Measurements from ENCODE around the gene ITGA1.

Gene ITGA1

DNA sequence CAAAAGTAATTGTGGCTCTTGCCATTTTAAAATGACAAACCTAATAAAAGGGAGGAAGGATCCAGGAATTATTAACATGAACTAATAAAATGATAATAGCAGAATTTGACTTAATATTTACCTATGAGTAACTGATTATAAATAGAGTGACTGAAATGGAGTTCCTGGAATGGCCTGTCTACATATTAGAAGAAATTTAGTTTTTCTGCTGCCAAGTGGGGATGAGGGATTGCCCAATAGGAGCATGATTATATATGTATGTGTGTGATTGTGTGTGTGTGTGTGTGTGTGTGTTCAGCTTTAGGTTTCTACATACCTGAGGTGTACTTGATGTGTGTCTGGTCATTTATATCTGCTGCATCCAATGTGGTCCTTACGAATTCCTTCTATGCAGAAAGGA lies 36.6 kb upstream of the ITGA1 start:
- Histone ChIP-seq H3K4me3 (ENCODE audit: insufficient read depth, low read depth, low read length) (no peak overlapping the region), H3K27me3 (ENCODE audit: control insufficient read depth, insufficient read depth, low read length, poor library complexity, severe bottlenecking) (no peaks in the 10 kb centered on the region), H3K9me3 (ENCODE audit: control insufficient read depth, low read length) (no peaks in the 10 kb centered on the region), H3K4me1 (ENCODE audit: control insufficient read depth, insufficient read depth, low read length) (no peaks in the 10 kb centered on the region), H3K27ac (ENCODE audit: insufficient read depth, low read depth, low read length, poor library complexity, severe bottlenecking) (no peak overlapping the region), H3K36me3 (ENCODE audit: control insufficient read depth, insufficient read depth, low read length) (no peaks in the 10 kb centered on the region)
- WGBS, 2 experiments = 95 to 100% methylated on average over 1 of the region's 1 CpG

DNA sequence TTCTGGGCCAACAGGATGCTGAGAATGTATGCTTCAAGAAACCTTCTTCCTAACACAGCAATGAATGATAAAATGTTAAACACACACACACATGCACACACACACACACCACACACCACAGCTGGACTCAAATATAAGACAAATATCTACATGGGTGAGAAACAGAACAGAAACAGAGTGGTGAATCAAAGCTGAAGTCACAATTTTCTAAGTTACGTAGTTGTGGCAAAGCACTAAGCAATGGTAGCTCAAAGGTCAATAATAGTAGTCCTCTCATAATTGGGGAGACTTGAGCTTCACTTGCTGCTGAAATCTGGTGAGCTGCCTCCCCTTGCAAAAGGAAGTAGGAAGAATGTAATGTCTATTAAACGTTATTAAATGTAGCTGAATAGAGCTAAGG lies 33.7 kb upstream of the ITGA1 start:
- H3K4me3 ChIP-seq (ENCODE audit: insufficient read depth, low read depth, low read length) = no peak overlapping the region
- H3K27me3 ChIP-seq (ENCODE audit: control insufficient read depth, insufficient read depth, low read length, poor library complexity, severe bottlenecking) = no peaks in the 10 kb centered on the region
- H3K36me3 ChIP-seq (ENCODE audit: control insufficient read depth, insufficient read depth, low read length) = no peaks in the 10 kb centered on the region
- H3K4me1 ChIP-seq (ENCODE audit: control insufficient read depth, insufficient read depth, low read length) = no peaks in the 10 kb centered on the region
- no peaks in the 10 kb centered on the region for H3K9me3 ChIP-seq (ENCODE audit: control insufficient read depth, low read length)
- no peak overlapping the region for H3K27ac ChIP-seq (ENCODE audit: insufficient read depth, low read depth, low read length, poor library complexity, severe bottlenecking)
- WGBS, 2 experiments = 85 to 100% methylated on average over 2 of the region's 2 CpGs

DNA sequence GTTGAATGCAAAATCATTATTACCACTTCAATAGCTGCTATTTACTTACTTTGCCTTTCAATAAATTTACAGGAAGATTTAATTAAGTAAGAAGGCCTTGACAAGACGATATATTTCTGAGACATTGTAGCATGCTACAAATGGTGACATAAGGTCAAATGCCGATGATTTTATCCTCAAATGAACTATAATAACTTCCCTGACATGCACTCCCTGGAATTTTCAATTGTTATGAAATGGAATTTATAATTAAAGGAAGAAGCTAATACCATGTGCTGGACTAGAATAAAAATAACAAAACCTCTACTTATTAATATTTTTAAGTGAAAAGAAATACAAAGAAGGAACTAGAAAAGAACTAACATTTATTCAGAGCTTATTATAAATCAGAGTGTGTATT lies 30.2 kb upstream of the ITGA1 start:
- 90 to 100% methylated on average over 2 of the region's 2 CpGs for WGBS, 2 experiments
- H3K4me1 ChIP-seq (ENCODE audit: control insufficient read depth, insufficient read depth, low read length) = no peaks in the 10 kb centered on the region
- H3K27ac ChIP-seq (ENCODE audit: insufficient read depth, low read depth, low read length, poor library complexity, severe bottlenecking) = no peak overlapping the region
- H3K4me3 ChIP-seq (ENCODE audit: insufficient read depth, low read depth, low read length) = no peak overlapping the region
- no peaks in the 10 kb centered on the region for H3K27me3 ChIP-seq (ENCODE audit: control insufficient read depth, insufficient read depth, low read length, poor library complexity, severe bottlenecking)
- no peaks in the 10 kb centered on the region for H3K36me3 ChIP-seq (ENCODE audit: control insufficient read depth, insufficient read depth, low read length)
- no peaks in the 10 kb centered on the region for H3K9me3 ChIP-seq (ENCODE audit: control insufficient read depth, low read length)

DNA sequence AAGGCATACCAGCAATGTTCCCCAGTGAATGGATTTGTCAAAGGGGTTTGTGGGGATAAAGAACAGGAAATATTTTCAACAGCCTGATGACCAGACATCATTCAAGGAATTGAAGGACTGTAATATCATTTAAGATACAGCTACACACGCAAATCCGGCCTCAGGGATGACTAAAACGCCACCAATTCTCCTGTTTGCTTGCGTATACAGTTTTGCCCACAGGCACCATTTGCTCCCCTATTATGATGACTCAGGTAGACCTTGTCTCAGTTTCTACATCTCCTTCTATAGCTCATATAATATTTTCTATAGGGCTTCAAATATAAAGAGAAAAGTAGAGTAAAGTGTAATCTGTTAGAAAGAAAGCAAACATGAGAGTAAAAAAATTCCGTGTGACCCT lies 29.7 kb upstream of the ITGA1 start:
- Histone ChIP-seq H3K9me3 (ENCODE audit: control insufficient read depth, low read length) (no peaks in the 10 kb centered on the region), H3K27me3 (ENCODE audit: control insufficient read depth, insufficient read depth, low read length, poor library complexity, severe bottlenecking) (no peaks in the 10 kb centered on the region), H3K27ac (ENCODE audit: insufficient read depth, low read depth, low read length, poor library complexity, severe bottlenecking) (no peak overlapping the region), H3K4me3 (ENCODE audit: insufficient read depth, low read depth, low read length) (no peak overlapping the region), H3K4me1 (ENCODE audit: control insufficient read depth, insufficient read depth, low read length) (no peaks in the 10 kb centered on the region), H3K36me3 (ENCODE audit: control insufficient read depth, insufficient read depth, low read length) (no peaks in the 10 kb centered on the region)
- WGBS, 2 experiments = 96 to 97% methylated on average over 5 of the region's 5 CpGs

DNA sequence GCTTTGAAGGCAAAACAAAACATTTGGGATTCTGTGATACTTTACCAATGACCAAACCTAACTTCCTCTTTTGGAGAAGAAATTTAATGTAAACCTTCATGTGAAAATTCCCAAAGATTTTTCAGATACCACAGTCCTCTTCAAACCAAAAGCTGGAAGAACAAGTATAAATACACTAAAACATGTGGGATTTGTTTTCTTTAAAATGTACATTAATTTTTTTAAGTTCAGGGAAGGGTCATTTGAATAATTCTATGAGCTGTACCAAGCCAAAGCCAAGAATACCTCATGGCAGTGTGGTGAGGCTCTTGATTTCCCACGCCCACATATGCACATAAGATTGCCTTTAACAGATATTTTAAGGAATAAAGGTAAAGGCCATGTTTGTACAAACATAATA lies 28.4 kb upstream of the ITGA1 start:
- Histone ChIP-seq H3K4me3 (ENCODE audit: insufficient read depth, low read depth, low read length) (no peak overlapping the region), H3K27ac (ENCODE audit: insufficient read depth, low read depth, low read length, poor library complexity, severe bottlenecking) (no peak overlapping the region), H3K27me3 (ENCODE audit: control insufficient read depth, insufficient read depth, low read length, poor library complexity, severe bottlenecking) (no peaks in the 10 kb centered on the region), H3K4me1 (ENCODE audit: control insufficient read depth, insufficient read depth, low read length) (no peaks in the 10 kb centered on the region), H3K36me3 (ENCODE audit: control insufficient read depth, insufficient read depth, low read length) (no peaks in the 10 kb centered on the region), H3K9me3 (ENCODE audit: control insufficient read depth, low read length) (no peaks in the 10 kb centered on the region)
- WGBS, 2 experiments = 100% methylated on average over 1 of the region's 1 CpG; no CpG with 5 or more reads in 1 of the 2 experiments

DNA sequence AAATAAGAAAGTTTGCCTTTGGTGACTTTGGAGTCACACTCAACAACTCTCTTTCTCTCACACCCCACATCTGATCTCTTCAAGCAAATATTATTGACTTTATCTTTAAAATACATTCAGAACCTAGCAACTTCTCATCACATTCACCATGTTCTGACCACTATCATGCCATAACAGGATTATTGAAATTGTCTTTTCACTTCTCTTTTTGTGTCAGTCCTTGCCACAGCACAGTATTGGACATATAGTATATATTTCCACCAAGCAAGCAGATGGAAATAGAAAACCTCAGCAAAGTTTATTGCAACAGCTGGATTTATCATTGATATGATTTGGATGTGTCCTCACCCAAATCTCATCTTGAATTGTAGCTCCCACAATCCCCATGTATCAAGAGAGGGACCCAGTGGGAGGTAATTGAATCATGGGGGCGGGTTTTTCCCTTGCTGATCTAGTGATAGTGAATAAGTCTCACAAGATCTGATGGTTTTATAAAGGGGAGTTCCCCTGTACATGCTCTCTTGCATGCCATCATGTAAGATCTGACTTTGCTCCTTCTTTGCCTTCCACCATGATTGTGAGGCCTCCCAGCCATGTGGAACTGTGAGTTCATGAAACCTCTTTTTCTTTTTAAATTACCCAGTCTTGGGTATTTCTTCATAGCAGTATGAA lies 26.9 kb upstream of the ITGA1 start:
- 86 to 89% methylated on average over 1 of the region's 1 CpG for WGBS, 2 experiments
- no peaks in the 10 kb centered on the region for H3K9me3 ChIP-seq (ENCODE audit: control insufficient read depth, low read length)
- no peaks in the 10 kb centered on the region for H3K4me1 ChIP-seq (ENCODE audit: control insufficient read depth, insufficient read depth, low read length)
- H3K27me3 ChIP-seq (ENCODE audit: control insufficient read depth, insufficient read depth, low read length, poor library complexity, severe bottlenecking) = no peaks in the 10 kb centered on the region
- no peak overlapping the region for H3K4me3 ChIP-seq (ENCODE audit: insufficient read depth, low read depth, low read length)
- no peak overlapping the region for H3K27ac ChIP-seq (ENCODE audit: insufficient read depth, low read depth, low read length, poor library complexity, severe bottlenecking)
- H3K36me3 ChIP-seq (ENCODE audit: control insufficient read depth, insufficient read depth, low read length) = no peaks in the 10 kb centered on the region

DNA sequence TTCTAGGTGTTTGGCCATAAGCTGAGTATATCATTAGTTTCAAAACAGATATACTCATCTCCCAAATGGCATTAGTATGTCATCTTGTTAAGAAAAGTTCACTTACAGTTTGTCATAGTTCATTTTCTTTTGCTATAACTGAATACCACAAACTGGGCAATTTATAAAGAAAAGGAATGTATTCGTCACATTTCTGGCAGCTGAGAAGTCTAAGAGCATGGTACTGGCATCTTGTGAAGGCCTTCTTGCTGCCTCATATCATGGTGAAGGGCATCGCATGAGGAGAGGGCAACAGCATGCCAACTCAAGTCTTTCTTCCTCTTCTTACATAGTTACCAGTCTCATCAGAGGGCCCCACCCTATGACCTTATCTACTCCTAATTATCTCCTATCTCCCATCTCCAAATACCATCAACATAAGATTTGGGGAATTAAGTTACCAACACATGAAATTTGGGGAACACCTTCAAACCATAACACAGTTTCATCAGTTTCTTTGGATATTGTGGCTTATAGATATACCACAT lies 20.4 kb upstream of the ITGA1 start:
- WGBS, 2 experiments = 94 to 100% methylated on average over 2 of the region's 2 CpGs
- H3K27ac ChIP-seq (ENCODE audit: insufficient read depth, low read depth, low read length, poor library complexity, severe bottlenecking) = no peak overlapping the region
- no peaks in the 10 kb centered on the region for H3K4me1 ChIP-seq (ENCODE audit: control insufficient read depth, insufficient read depth, low read length)
- H3K27me3 ChIP-seq (ENCODE audit: control insufficient read depth, insufficient read depth, low read length, poor library complexity, severe bottlenecking) = no peaks in the 10 kb centered on the region
- H3K4me3 ChIP-seq (ENCODE audit: insufficient read depth, low read depth, low read length) = no peak overlapping the region
- no peaks in the 10 kb centered on the region for H3K36me3 ChIP-seq (ENCODE audit: control insufficient read depth, insufficient read depth, low read length)
- no peaks in the 10 kb centered on the region for H3K9me3 ChIP-seq (ENCODE audit: control insufficient read depth, low read length)

DNA sequence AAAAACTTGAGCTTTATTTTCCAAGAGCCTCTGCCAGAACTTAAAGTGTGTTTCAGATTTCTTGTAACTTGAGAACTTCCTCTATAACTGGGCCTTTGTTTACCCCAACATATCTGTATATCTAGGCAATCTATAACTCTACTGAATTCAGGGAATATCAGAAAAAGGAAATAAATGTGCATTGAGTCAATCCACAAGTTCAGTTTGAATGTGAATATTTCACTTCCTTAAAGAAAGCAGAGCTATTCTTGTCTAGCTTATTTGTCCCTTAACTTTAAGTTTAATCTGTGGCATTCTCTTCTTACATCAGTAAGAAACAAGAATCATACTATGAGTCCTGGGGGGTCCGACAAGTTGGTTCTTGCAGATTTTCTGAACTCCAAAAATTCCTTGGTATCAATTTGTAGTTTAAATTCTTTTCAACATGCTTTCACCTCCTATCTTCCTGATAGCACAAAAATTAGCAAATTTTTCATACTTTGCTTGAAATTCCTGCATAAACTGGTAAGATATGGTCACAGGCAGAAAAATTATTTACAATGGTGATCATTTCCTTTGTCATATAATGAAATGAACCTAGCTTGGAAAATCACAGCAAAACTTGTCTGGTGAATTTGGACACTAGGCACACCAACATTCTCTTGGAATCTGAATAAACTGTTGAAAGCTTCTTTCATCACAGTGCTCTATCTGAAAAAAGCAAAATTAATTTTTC lies 19.8 kb upstream of the ITGA1 start:
- 89 to 100% methylated on average over 1 of the region's 1 CpG for WGBS, 2 experiments
- Histone ChIP-seq H3K4me3 (ENCODE audit: insufficient read depth, low read depth, low read length) (no peak overlapping the region), H3K4me1 (ENCODE audit: control insufficient read depth, insufficient read depth, low read length) (no peaks in the 10 kb centered on the region), H3K27me3 (ENCODE audit: control insufficient read depth, insufficient read depth, low read length, poor library complexity, severe bottlenecking) (no peaks in the 10 kb centered on the region), H3K9me3 (ENCODE audit: control insufficient read depth, low read length) (no peaks in the 10 kb centered on the region), H3K36me3 (ENCODE audit: control insufficient read depth, insufficient read depth, low read length) (no peaks in the 10 kb centered on the region), H3K27ac (ENCODE audit: insufficient read depth, low read depth, low read length, poor library complexity, severe bottlenecking) (no peak overlapping the region)

DNA sequence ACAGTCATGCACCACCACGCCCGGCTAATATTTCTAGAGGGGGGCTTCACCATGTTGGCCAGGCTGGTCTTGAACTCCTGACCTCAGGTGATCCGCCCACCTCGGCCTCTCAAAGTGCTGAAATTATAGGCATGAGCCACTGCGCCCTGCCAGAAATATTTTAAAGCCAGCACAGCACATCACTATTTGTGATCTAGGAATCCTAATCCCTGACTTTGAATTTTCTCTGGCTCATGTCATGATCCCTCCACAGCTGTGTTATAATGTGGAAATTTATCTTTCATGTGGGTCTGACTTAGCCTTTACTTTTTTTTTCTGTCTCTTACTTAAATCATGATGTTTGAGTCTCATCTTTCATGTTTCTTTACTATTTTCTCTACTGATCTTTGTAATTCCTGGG lies 18.7 kb upstream of the ITGA1 start:
- H3K27me3 ChIP-seq (ENCODE audit: control insufficient read depth, insufficient read depth, low read length, poor library complexity, severe bottlenecking) = no peaks in the 10 kb centered on the region
- WGBS, 2 experiments = 93 to 95% methylated on average over 5 of the region's 5 CpGs
- no peaks in the 10 kb centered on the region for H3K36me3 ChIP-seq (ENCODE audit: control insufficient read depth, insufficient read depth, low read length)
- no peaks in the 10 kb centered on the region for H3K4me1 ChIP-seq (ENCODE audit: control insufficient read depth, insufficient read depth, low read length)
- H3K4me3 ChIP-seq (ENCODE audit: insufficient read depth, low read depth, low read length) = no peak overlapping the region
- H3K9me3 ChIP-seq (ENCODE audit: control insufficient read depth, low read length) = no peaks in the 10 kb centered on the region
- H3K27ac ChIP-seq (ENCODE audit: insufficient read depth, low read depth, low read length, poor library complexity, severe bottlenecking) = no peak overlapping the region

DNA sequence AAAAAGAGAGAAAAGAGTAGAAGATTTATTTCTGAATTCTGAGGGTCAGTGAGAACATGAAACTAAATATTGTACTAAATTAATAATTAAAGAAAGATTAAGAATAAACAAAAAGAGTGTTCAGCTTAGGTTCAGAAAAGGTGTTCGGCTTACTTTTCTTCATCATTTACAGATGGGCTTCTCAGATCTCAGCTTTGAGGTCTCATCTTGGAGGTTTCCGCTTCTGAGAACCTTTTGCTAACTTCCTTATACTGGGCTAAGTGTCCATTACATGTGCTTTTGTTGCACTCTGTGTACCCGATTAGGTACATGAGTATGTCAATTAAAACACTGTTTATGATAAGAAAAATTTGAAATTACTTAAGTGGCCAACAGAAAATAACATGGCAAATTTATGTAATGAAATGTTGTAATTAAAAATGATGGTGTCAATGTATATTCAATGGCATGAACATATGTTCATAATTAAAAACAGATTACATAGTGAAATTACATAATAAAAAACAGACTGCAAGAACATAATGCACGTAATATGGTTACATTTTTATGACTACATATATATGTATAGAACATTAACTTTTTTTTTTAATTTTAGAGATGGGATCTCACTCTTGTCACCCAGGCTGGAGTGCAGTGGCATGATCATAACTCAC lies 17.3 kb upstream of the ITGA1 start:
- Histone ChIP-seq H3K27ac (ENCODE audit: insufficient read depth, low read depth, low read length, poor library complexity, severe bottlenecking) (no peak overlapping the region), H3K27me3 (ENCODE audit: control insufficient read depth, insufficient read depth, low read length, poor library complexity, severe bottlenecking) (no peaks in the 10 kb centered on the region), H3K9me3 (ENCODE audit: control insufficient read depth, low read length) (no peaks in the 10 kb centered on the region), H3K4me3 (ENCODE audit: insufficient read depth, low read depth, low read length) (no peak overlapping the region), H3K4me1 (ENCODE audit: control insufficient read depth, insufficient read depth, low read length) (no peaks in the 10 kb centered on the region), H3K36me3 (ENCODE audit: control insufficient read depth, insufficient read depth, low read length) (no peaks in the 10 kb centered on the region)
- WGBS, 2 experiments = 98% methylated on average over 2 to 3 of the region's 4 CpGs
